PC-3 (cell line): ENCODE measurements around the gene C19orf25. TPM values are rescaled to one million over a fixed set of nuclear protein-coding genes. Genes with fewer than 3 reads are reported as not detected.

Source experiments
- ATAC-seq: fragments of 200-7000 bp; cut with Tn5 transposase; 2 replicates; pipeline ENCODE4 v1.9.1; 2020; ENCODE audit warnings: mild to moderate bottlenecking, moderate library complexity
- BruUV-seq: library from RNA; stranded (reverse); fragments of 400-500 nt; replicated peaks from 2 replicates; lab custom pipeline; 2021; lab: Mats Ljungman, UMichigan
- CTCF ChIA-PET: fragments of 300-600 bp; sonication (Branson Sonifier 250); formaldehyde crosslinking; loops from one replicate; lab custom pipeline; 2022; ENCODE audit warnings: antibody characterized with exemption; lab: Charles Lee
- POLR2A ChIA-PET: fragments of 300-600 bp; sonication (Branson Sonifier 250); formaldehyde crosslinking; loops from one replicate; lab custom pipeline; 2022; ENCODE audit warnings: antibody characterized with exemption; ENCODE audit not compliant: unreplicated experiment; lab: Charles Lee
- DNase-seq: peaks from one replicate; pipeline ENCODE4 v3.0.0-alpha.2; 2015
- H2AFZ ChIP-seq: fragments of 300-600 bp; sonication (generic); 2 replicates; pipeline ENCODE4 v1.6.0; 2016; ENCODE audit warnings: antibody characterized with exemption, low read length
- H3F3A ChIP-seq: fragments of 300-600 bp; sonication (generic); one replicate; pipeline ENCODE4 v1.6.0; 2017; ENCODE audit warnings: antibody characterized with exemption, low read length, control low read depth, mild to moderate bottlenecking; ENCODE audit not compliant: unreplicated experiment
- H3K27ac ChIP-seq: fragments of 300-600 bp; sonication (generic); 2 replicates; pipeline ENCODE4 v1.5.1; 2016; ENCODE audit warnings: mild to moderate bottlenecking, low read length
- H3K27me3 ChIP-seq: fragments of 300-600 bp; sonication (generic); 2 replicates; pipeline ENCODE4 v1.6.1; 2016; ENCODE audit warnings: low read length, mixed read lengths
- H3K36me3 ChIP-seq: fragments of 300-600 bp; sonication (generic); 2 replicates; pipeline ENCODE4 v1.6.1; 2016; ENCODE audit warnings: low read depth, mixed run types, low read length, mixed read lengths
- H3K4me1 ChIP-seq: fragments of 300-600 bp; sonication (generic); 2 replicates; pipeline ENCODE4 v1.5.1; 2016; ENCODE audit warnings: low read length; ENCODE audit not compliant: insufficient read depth
- H3K4me2 ChIP-seq: fragments of 300-600 bp; sonication (generic); 2 replicates; pipeline ENCODE4 v1.6.0; 2016; ENCODE audit warnings: low read length
- H3K4me3 ChIP-seq: fragments of 300-600 bp; sonication (generic); 2 replicates; pipeline ENCODE4 v1.5.1; 2016; ENCODE audit warnings: mild to moderate bottlenecking, low read length, mixed read lengths
- H3K79me2 ChIP-seq: fragments of 300-600 bp; sonication (generic); 2 replicates; pipeline ENCODE4 v1.6.1; 2017; ENCODE audit warnings: low read length, mixed read lengths
- H3K9ac ChIP-seq: fragments of 300-600 bp; sonication (generic); 2 replicates; pipeline ENCODE4 v1.6.0; 2016; ENCODE audit warnings: mild to moderate bottlenecking, low read length
- H3K9me2 ChIP-seq: fragments of 300-600 bp; sonication (generic); replicated peaks from 2 replicates; pipeline ENCODE4 v1.6.1; 2016; ENCODE audit warnings: mixed run types, low read length, mixed read lengths
- H3K9me3 ChIP-seq: fragments of 300-600 bp; sonication (generic); 2 replicates; pipeline ENCODE4 v1.6.1; 2016; ENCODE audit warnings: low read length, mixed read lengths
- H4K20me1 ChIP-seq: fragments of 300-600 bp; sonication (generic); 2 replicates; pipeline ENCODE4 v1.6.1; 2016; ENCODE audit warnings: low read length, mixed read lengths
- CTCF ChIP-seq: fragments of 300-600 bp; sonication (generic); conservative IDR thresholded peaks from 2 replicates; pipeline ENCODE4 v1.5.1; 2017; ENCODE audit warnings: antibody characterized with exemption, low read depth, mild to moderate bottlenecking, low read length
- EZH2 ChIP-seq: fragments of 300-600 bp; sonication (generic); IDR thresholded peaks from one replicate; pipeline ENCODE4 v1.6.1; 2017; ENCODE audit warnings: antibody characterized with exemption, mild to moderate bottlenecking, low read length; ENCODE audit not compliant: unreplicated experiment
- EZH2phosphoT487 ChIP-seq: fragments of 300-600 bp; sonication (generic); IDR thresholded peaks from 2 replicates; pipeline ENCODE4 v1.6.1; 2018; ENCODE audit warnings: mild to moderate bottlenecking, antibody characterized with exemption, low read length, borderline replicate concordance
- intact Hi-C: fragments of 100-400 bp; cut with micrococcal nuclease; formaldehyde crosslinking; loops from 2 replicates; pipeline ENCODE4 v1.9.0; 2023
- total RNA-seq: library from RNA; depleted of rRNA; stranded (reverse); fragments of >200 nt; gene quantifications from 2 replicates; pipeline ENCODE4 v1.2.3, GENCODE V29; 2014

C19orf25 gene
- total RNA-seq, 1 experiment from 2014 or later: 45.0 TPM

GRCh38 chr19:1469255-1470054, 9.6 kb downstream of the C19orf25 start:
- H3K9ac ChIP-seq: peak overlapping the region; percentile 67
- H3K27me3 ChIP-seq: no peaks in the 10 kb centered on the region
- H3K36me3 ChIP-seq: no peaks in the 10 kb centered on the region
- H3K79me2 ChIP-seq: peaks cover 27% of the 10 kb centered on the region
- ChIA-PET POLR2A (no interaction called here), CTCF (no interaction called here)
- H3K27ac ChIP-seq: no peak overlapping the region
- peak overlapping the region; percentile 90 for H3K4me2 ChIP-seq
- peak; percentile 16 for ATAC-seq
- TF ChIP-seq CTCF (no peak), EZH2 (no peak), EZH2phosphoT487 (no peak)
- H3K9me2 ChIP-seq: no peaks in the 10 kb centered on the region
- no peaks in the 10 kb centered on the region for H3F3A ChIP-seq
- H3K4me3 ChIP-seq: peak overlapping the region; percentile 72
- no peak overlapping the region for H2AFZ ChIP-seq
- H3K4me1 ChIP-seq: peaks cover 18% of the 10 kb centered on the region
- H4K20me1 ChIP-seq: no peaks in the 10 kb centered on the region
- no TSS peak for BruUV-seq
- DNase-seq: peak; percentile 45
- no peaks in the 10 kb centered on the region for H3K9me3 ChIP-seq
- intact Hi-C loops: no loop called here

DNA sequence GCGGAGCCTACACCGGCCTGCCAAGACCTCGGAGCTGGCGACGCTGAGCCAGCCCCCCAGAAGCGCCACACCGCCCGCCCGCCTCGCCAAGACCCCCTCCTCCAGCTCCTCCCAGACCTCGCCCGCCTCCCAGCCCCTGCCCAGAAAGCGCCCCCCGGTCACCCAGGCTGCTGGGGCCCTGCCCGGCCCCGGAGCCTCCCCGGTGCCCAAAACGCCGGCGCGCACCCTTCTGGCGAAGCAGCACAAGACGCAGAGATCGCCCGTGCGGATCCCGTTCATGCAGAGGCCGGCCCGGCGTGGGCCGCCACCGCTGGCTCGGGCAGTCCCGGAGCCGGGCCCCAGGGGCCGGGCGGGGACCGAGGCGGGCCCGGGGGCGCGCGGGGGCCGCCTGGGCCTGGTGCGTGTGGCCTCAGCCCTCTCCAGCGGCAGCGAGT, 10.2 kb downstream of the C19orf25 start:
- ChIA-PET CTCF (no interaction called here), POLR2A (no interaction called here)
- DNase-seq (peak; percentile 32), ATAC-seq (peak; percentile 11)
- Histone ChIP-seq H3K4me2 (peak overlapping the region; percentile 88), H3K4me1 (peaks cover 18% of the 10 kb centered on the region), H3K36me3 (no peaks in the 10 kb centered on the region), H3K9me2 (no peaks in the 10 kb centered on the region), H3F3A (no peaks in the 10 kb centered on the region), H3K9ac (peak overlapping the region; percentile 67), H3K79me2 (peaks cover 27% of the 10 kb centered on the region), H3K27ac (no peak overlapping the region), H3K27me3 (no peaks in the 10 kb centered on the region), H4K20me1 (no peaks in the 10 kb centered on the region), H3K9me3 (no peaks in the 10 kb centered on the region), H2AFZ (peak overlapping the region; percentile 65), H3K4me3 (peak overlapping the region; percentile 65)
- intact Hi-C loops: no loop called here
- TF ChIP-seq CTCF: peak; percentile 23; the same call in 1 of the 2 replicates
- no peak for TF ChIP-seq EZH2phosphoT487
- no TSS peak for BruUV-seq

DNA sequence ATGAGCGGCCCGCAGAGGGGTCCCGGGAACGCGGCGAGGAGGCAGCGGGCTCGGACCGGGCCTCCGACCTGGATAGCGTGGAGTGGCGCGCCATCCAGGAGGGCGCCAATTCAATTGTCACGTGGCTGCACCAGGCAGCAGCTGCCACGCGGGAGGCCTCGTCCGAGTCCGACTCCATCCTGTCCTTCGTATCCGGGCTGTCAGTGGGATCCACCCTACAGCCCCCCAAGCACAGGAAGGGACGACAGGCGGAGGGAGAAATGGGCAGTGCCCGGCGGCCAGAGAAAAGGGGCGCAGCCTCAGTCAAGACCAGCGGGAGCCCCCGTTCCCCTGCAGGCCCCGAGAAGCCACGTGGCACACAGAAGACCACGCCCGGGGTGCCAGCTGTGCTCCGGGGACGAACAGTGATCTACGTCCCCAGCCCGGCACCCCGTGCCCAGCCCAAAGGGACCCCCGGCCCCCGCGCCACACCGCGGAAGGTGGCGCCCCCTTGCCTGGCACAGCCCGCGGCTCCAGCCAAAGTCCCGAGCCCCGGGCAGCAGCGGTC, 10.7 kb downstream of the C19orf25 start:
- H3K9ac ChIP-seq: peak overlapping the region; percentile 67
- ChIA-PET POLR2A (no interaction called here), CTCF (no interaction called here)
- H3K79me2 ChIP-seq: peaks cover 27% of the 10 kb centered on the region
- peak overlapping the region; percentile 65 for H3K4me3 ChIP-seq
- H3K27ac ChIP-seq: no peak overlapping the region
- peaks cover 18% of the 10 kb centered on the region for H3K4me1 ChIP-seq
- no peaks in the 10 kb centered on the region for H3K9me3 ChIP-seq
- no peaks in the 10 kb centered on the region for H3K9me2 ChIP-seq
- DNase-seq (no peak), ATAC-seq (no peak)
- BruUV-seq: no TSS peak
- peak overlapping the region; percentile 65 for H2AFZ ChIP-seq
- no peaks in the 10 kb centered on the region for H3K36me3 ChIP-seq
- TF ChIP-seq CTCF (0 out of 2 replicates have a peak, but pooled peaks have one; percentile 25), EZH2 (no peak)
- peak overlapping the region; percentile 88 for H3K4me2 ChIP-seq
- H3F3A ChIP-seq: no peaks in the 10 kb centered on the region
- H3K27me3 ChIP-seq: no peaks in the 10 kb centered on the region
- H4K20me1 ChIP-seq: no peaks in the 10 kb centered on the region
- intact Hi-C loops: no loop called here
